H1 (cell line): Measurements from ENCODE around the gene NMD3. TPM values are rescaled to one million over a fixed set of nuclear protein-coding genes. Genes with fewer than 3 reads are reported as not detected.
A peak's percentile ranks its signal among the peaks of the same experiment; 100 is the strongest.

Experiments used
- CTCF ChIA-PET: fragments of 300-600 bp; sonication (Branson Sonifier 250); formaldehyde crosslinking; loops from one replicate; lab custom pipeline; 2021; ENCODE audit not compliant: partially characterized antibody; lab: Charles Lee
- POLR2A ChIA-PET: fragments of 300-600 bp; sonication (Branson Sonifier 250); formaldehyde crosslinking; loops from one replicate; lab custom pipeline; 2021; ENCODE audit warnings: inconsistent platforms; ENCODE audit not compliant: partially characterized antibody; lab: Charles Lee
- DNase-seq, 2 experiments: peaks; one replicate each; pipeline versions ENCODE4 v3.0.0 to v3.0.0-alpha.2; 2010 to 2022; ENCODE audit warnings: low spot score in 2 of 2, low read depth in 1 of 2, mixed read lengths in 1 of 2
- FAIRE-seq: peaks from 2 replicates; lab custom pipeline; 2011; peaks lifted over from hg19 to GRCh38; lab: Jason Lieb, UNC
- H2AFZ ChIP-seq: 2 replicates; pipeline ENCODE4 v1.8.1; 2012; ENCODE audit warnings: low read length, inconsistent platforms
- H2AK5ac ChIP-seq: 2 replicates; pipeline ENCODE4 v1.6.1; 2013; ENCODE audit warnings: low read depth, low read length
- H2BK120ac ChIP-seq: replicated peaks from 2 replicates; pipeline ENCODE3; 2013; ENCODE audit warnings: low read depth, low read length, inconsistent platforms
- H2BK12ac ChIP-seq: 2 replicates; pipeline ENCODE4 v1.6.1; 2013; ENCODE audit warnings: low read depth, low read length
- H2BK15ac ChIP-seq: 2 replicates; pipeline ENCODE4 v1.6.1; 2013; ENCODE audit warnings: low read length
- H2BK20ac ChIP-seq: 2 replicates; pipeline ENCODE4 v1.6.1; 2013; ENCODE audit warnings: low read length
- H2BK5ac ChIP-seq: 2 replicates; pipeline ENCODE4 v1.6.1; 2013; ENCODE audit warnings: low read depth, low read length
- H3K14ac ChIP-seq: 2 replicates; pipeline ENCODE4 v1.6.1; 2013; ENCODE audit warnings: inconsistent platforms; ENCODE audit not compliant: insufficient read length
- H3K18ac ChIP-seq: 2 replicates; pipeline ENCODE4 v1.6.1; 2013; ENCODE audit warnings: low read length; ENCODE audit errors: extremely low read depth
- H3K23ac ChIP-seq: 2 replicates; pipeline ENCODE4 v1.6.1; 2013; ENCODE audit warnings: inconsistent platforms; ENCODE audit not compliant: insufficient read length
- H3K23me2 ChIP-seq: 2 replicates; pipeline ENCODE4 v1.6.1; 2013; ENCODE audit warnings: low read depth, low read length
- H3K27ac ChIP-seq: 2 replicates; pipeline ENCODE4 v1.6.1; 2011; ENCODE audit warnings: low read depth, low read length, inconsistent platforms
- H3K27me3 ChIP-seq, 4 experiments: replicated peaks in 1 of 4; 1 replicate in 1 of 4; 2 replicates in 3 of 4; pipeline versions ENCODE4 v1.6.1 to v1.8.1; 2011 to 2013; ENCODE audit warnings: low read length in 3 of 4, mild to moderate bottlenecking in 3 of 4, inconsistent platforms in 2 of 4, mixed read lengths in 2 of 4, moderate library complexity in 1 of 4; ENCODE audit not compliant: control insufficient read depth in 3 of 4, insufficient read depth in 3 of 4; ENCODE audit errors: extremely low read depth in 1 of 4
- H3K36me3 ChIP-seq, 4 experiments: 2 replicates each; pipeline versions ENCODE4 v1.6.1 to v1.8.1; 2011 to 2013; ENCODE audit warnings: mild to moderate bottlenecking in 4 of 4, low read length in 3 of 4, moderate library complexity in 2 of 4, control low read depth in 1 of 4, inconsistent platforms in 1 of 4; ENCODE audit not compliant: insufficient read depth in 4 of 4, control insufficient read depth in 2 of 4
- H3K4ac ChIP-seq: replicated peaks from 2 replicates; pipeline ENCODE3; 2013; ENCODE audit warnings: low read length, low read depth, mixed read lengths, inconsistent platforms; ENCODE audit not compliant: insufficient read length
- H3K4me1 ChIP-seq, 4 experiments: replicated peaks in 1 of 4; 1 replicate in 1 of 4; 2 replicates in 3 of 4; pipeline versions ENCODE4 v1.6.1 to v1.8.1; 2011 to 2013; ENCODE audit warnings: low read length in 3 of 4, inconsistent platforms in 2 of 4, mixed read lengths in 1 of 4; ENCODE audit not compliant: insufficient read depth in 4 of 4, control insufficient read depth in 3 of 4
- H3K4me2 ChIP-seq, 2 experiments: 2 replicates each; pipeline versions ENCODE4 v1.6.1 to v1.8.1; 2011 to 2013; ENCODE audit warnings: low read depth in 2 of 2, low read length in 2 of 2, control low read depth in 1 of 2, inconsistent platforms in 1 of 2, mild to moderate bottlenecking in 1 of 2; ENCODE audit not compliant: insufficient read depth in 1 of 2
- H3K4me3 ChIP-seq, 4 experiments: fragments of 200-600, 300-600 bp in 1 of 4; sonication (generic), shearing (Covaris generic), sonication (Bioruptor Twin) in 1 of 4; 2 replicates each; pipeline versions ENCODE4 v1.5.1 to v1.8.1; 2011 to 2016; ENCODE audit warnings: low read length in 4 of 4, low read depth in 3 of 4, control low read depth in 2 of 4, inconsistent platforms in 2 of 4, mild to moderate bottlenecking in 2 of 4, mixed read lengths in 1 of 4, moderate library complexity in 1 of 4; ENCODE audit not compliant: insufficient read depth in 2 of 4; ENCODE audit errors: extremely low read depth in 1 of 4
- H3K56ac ChIP-seq: replicated peaks from 2 replicates; pipeline ENCODE3; 2013; ENCODE audit warnings: low read depth, mild to moderate bottlenecking, mixed read lengths, low read length, inconsistent platforms; ENCODE audit not compliant: insufficient read length
- H3K79me1 ChIP-seq: 2 replicates; pipeline ENCODE4 v1.6.1; 2013; ENCODE audit warnings: low read depth, low read length, control low read depth
- H3K79me2 ChIP-seq, 2 experiments: 2 replicates each; pipeline versions ENCODE4 v1.6.1 to v1.8.1; 2012 to 2013; ENCODE audit warnings: low read length in 2 of 2, mild to moderate bottlenecking in 2 of 2, inconsistent platforms in 1 of 2; ENCODE audit not compliant: insufficient read depth in 2 of 2, control insufficient read depth in 1 of 2
- H3K9ac ChIP-seq, 4 experiments: replicated peaks in 1 of 4; 1 replicate in 1 of 4; 2 replicates in 3 of 4; pipeline versions ENCODE4 v1.6.1 to v1.8.1; 2011 to 2013; ENCODE audit warnings: low read depth in 3 of 4, low read length in 3 of 4, control low read depth in 2 of 4, mild to moderate bottlenecking in 2 of 4, moderate library complexity in 2 of 4, inconsistent platforms in 1 of 4; ENCODE audit errors: extremely low read depth in 1 of 4
- H3K9me3 ChIP-seq, 2 experiments: 2 replicates each; pipeline versions ENCODE4 v1.6.1 to v1.8.1; 2012 to 2013; ENCODE audit warnings: mild to moderate bottlenecking in 2 of 2, moderate library complexity in 2 of 2, control low read depth in 1 of 2, inconsistent platforms in 1 of 2, low read depth in 1 of 2, low read length in 1 of 2, mixed read lengths in 1 of 2; ENCODE audit not compliant: insufficient read depth in 2 of 2
- H4K20me1 ChIP-seq, 2 experiments: replicated peaks in 1 of 2; 2 replicates each; pipeline versions ENCODE3 to v1.8.1; 2011 to 2013; ENCODE audit warnings: inconsistent platforms in 2 of 2, low read length in 2 of 2, mild to moderate bottlenecking in 1 of 2; ENCODE audit not compliant: insufficient read depth in 2 of 2, control insufficient read depth in 1 of 2
- H4K5ac ChIP-seq: 2 replicates; pipeline ENCODE4 v1.6.1; 2013; ENCODE audit warnings: low read length, low read depth, mixed read lengths, inconsistent platforms; ENCODE audit not compliant: insufficient read length
- H4K8ac ChIP-seq: 2 replicates; pipeline ENCODE4 v1.8.0; 2013; ENCODE audit warnings: mild to moderate bottlenecking, moderate library complexity, low read length, inconsistent platforms; ENCODE audit not compliant: insufficient read depth; ENCODE audit errors: extremely low read depth
- H4K91ac ChIP-seq: replicated peaks from 2 replicates; pipeline ENCODE3; 2013; ENCODE audit warnings: low read length, mixed read lengths, inconsistent platforms; ENCODE audit not compliant: insufficient read length
- NRF1 ChIP-seq: IDR thresholded peaks from 2 replicates; pipeline ENCODE4 v1.6.1; 2011; ENCODE audit warnings: mild to moderate bottlenecking, low read depth, low read length, improper control_type of control experiment
- POLR2AphosphoS5 ChIP-seq: IDR thresholded peaks from 2 replicates; pipeline ENCODE4 v1.6.1; 2011; ENCODE audit warnings: low read depth, low read length
- RAD21 ChIP-seq, 2 experiments: IDR thresholded peaks in 1 of 2; conservative IDR thresholded peaks in 1 of 2; 2 replicates each; pipeline ENCODE4 v1.6.1; 2011; ENCODE audit warnings: low read depth in 2 of 2, low read length in 2 of 2, improper control_type of control experiment in 1 of 2, inconsistent platforms in 1 of 2, mild to moderate bottlenecking in 1 of 2, moderate library complexity in 1 of 2
- WGBS, 2 experiments: shearing (Covaris generic) in 1 of 2; methylation state at CpG; one replicate each; pipeline versions ENCODE4 v1.1.6 to v1.1.7; 2013 to 2015; ENCODE audit warnings: low lambda C conversion rate in 2 of 2, mixed read lengths in 2 of 2, inconsistent platforms in 1 of 2, low coverage in 1 of 2, missing lambda C conversion rate in 1 of 2; ENCODE audit not compliant: insufficient replicate concordance in 2 of 2, insufficient coverage in 1 of 2, insufficient read length in 1 of 2; ENCODE audit errors: extremely low coverage in 1 of 2, missing lambda C conversion rate in 1 of 2; 5-methylcytosine and 5-hydroxymethylcytosine counted together
- polyA plus RNA-seq, 7 experiments: library from polyadenylated mRNA; depleted of rRNA in 3 of 7; stranded (reverse) in 5 of 7; unstranded in 2 of 7; fragments of >200 nt in 5 of 7; fragments of 200-250 nt in 2 of 7; gene quantifications; 1 replicate in 5 of 7; 2 replicates in 1 of 7; 4 replicates in 1 of 7; pipeline versions ENCODE4 v1.2.1 to v1.2.3, GENCODE V29; 2011 to 2013; ENCODE audit warnings: missing spikeins in 2 of 7, mixed read lengths in 2 of 7
- total RNA-seq: library from RNA; stranded (reverse); fragmentation: NEBNext Ultra II Directional; extraction: Animal tissue kit (Norgen Biotek cat#: 25700); gene quantifications from 2 replicates; pipeline ENCODE4 v1.2.1, GENCODE V29; 2021
- TF ChIP-seq, protein P1 (sequence below), 3 experiments: IDR thresholded peaks; 1 replicate in 2 of 3; 2 replicates in 1 of 3; pipeline versions ENCODE4 v1.5.1 to v1.6.1; 2011; ENCODE audit warnings: low read length in 3 of 3, mild to moderate bottlenecking in 3 of 3, inconsistent platforms in 2 of 3, low read depth in 1 of 3, moderate library complexity in 1 of 3; ENCODE audit not compliant: insufficient read depth in 1 of 3; ENCODE audit errors: control extremely low read depth in 1 of 3

NMD3 gene
- total and polyA plus RNA-seq, 2 of the 8 experiments (the other 6 are each of a cell fraction or from before 2014, with no cell fraction given) = 12.1 to 64.2 TPM

GRCh38 chr3:161208931-161209330 is 12.2 kb upstream of the NMD3 start:
- DNase-seq = no peak

More at GRCh38 chr3:161208931-161209330, 12.2 kb upstream of the NMD3 start:
- Histone ChIP-seq H2BK120ac (no peak overlapping the region), H3K9ac (no peak overlapping the region), H3K4me3 (no peak overlapping the region), H3K23ac (no peak overlapping the region), H2BK20ac (no peak overlapping the region), H4K20me1 (no peaks in the 10 kb centered on the region), H4K8ac (no peak overlapping the region), H3K23me2 (no peaks in the 10 kb centered on the region), H3K14ac (no peak overlapping the region), H2BK12ac (no peak overlapping the region), H2BK5ac (no peak overlapping the region), H3K27ac (no peak overlapping the region), H3K4me1 (peaks cover 0 to 3% (median 1%) of the 10 kb centered on the region in 4 experiments; a peak in 1 of 7 replicates), H4K5ac (no peak overlapping the region), H3K79me2 (no peaks in the 10 kb centered on the region), H3K4me2 (no peak overlapping the region), H3K9me3 (no peaks in the 10 kb centered on the region), H3K56ac (no peak overlapping the region), H3K18ac (no peak overlapping the region), H3K27me3 (no peaks in the 10 kb centered on the region), H2AFZ (peak overlapping the region; percentile 70), H3K4ac (no peak overlapping the region), H4K91ac (no peak overlapping the region), H2AK5ac (no peak overlapping the region), H3K79me1 (no peaks in the 10 kb centered on the region), H2BK15ac (no peak overlapping the region), H3K36me3 (no peaks in the 10 kb centered on the region)
- POLR2A ChIA-PET = interaction anchor here (0.5 to 1.8 kb wide), 2 partner anchors 8 to 479 kb away, joined by 3 read pairs; no protein-coding TSS in a partner anchor
- CTCF ChIA-PET = interaction anchor here (0.9 to 1.2 kb wide), 2 partner anchors 56 to 288 kb away, joined by 3 read pairs; no protein-coding TSS in a partner anchor
- no peak for FAIRE-seq
- 89% methylated on average over 4 of the region's 4 CpGs; no CpG with 5 or more reads in 1 of the 2 experiments for WGBS, 2 experiments
- TF ChIP-seq, protein P1, sequence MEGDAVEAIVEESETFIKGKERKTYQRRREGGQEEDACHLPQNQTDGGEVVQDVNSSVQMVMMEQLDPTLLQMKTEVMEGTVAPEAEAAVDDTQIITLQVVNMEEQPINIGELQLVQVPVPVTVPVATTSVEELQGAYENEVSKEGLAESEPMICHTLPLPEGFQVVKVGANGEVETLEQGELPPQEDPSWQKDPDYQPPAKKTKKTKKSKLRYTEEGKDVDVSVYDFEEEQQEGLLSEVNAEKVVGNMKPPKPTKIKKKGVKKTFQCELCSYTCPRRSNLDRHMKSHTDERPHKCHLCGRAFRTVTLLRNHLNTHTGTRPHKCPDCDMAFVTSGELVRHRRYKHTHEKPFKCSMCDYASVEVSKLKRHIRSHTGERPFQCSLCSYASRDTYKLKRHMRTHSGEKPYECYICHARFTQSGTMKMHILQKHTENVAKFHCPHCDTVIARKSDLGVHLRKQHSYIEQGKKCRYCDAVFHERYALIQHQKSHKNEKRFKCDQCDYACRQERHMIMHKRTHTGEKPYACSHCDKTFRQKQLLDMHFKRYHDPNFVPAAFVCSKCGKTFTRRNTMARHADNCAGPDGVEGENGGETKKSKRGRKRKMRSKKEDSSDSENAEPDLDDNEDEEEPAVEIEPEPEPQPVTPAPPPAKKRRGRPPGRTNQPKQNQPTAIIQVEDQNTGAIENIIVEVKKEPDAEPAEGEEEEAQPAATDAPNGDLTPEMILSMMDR (IDR thresholded peaks at IDR 0.05; ENCODE audit: control extremely low read depth in 1 of 3, insufficient read depth in 1 of 3, low read depth in 1 of 3, low read length in 3 of 3) = peak in 1 of 3 experiments; percentile 22; a peak in 1 of 4 replicates
- TF ChIP-seq POLR2AphosphoS5 (no peak), NRF1 (no peak), RAD21 (IDR thresholded peaks at IDR 0.05 in 1 of 2, conservative IDR thresholded peaks at IDR 0.05 in 1 of 2; ENCODE audit: low read depth in 2 of 2, low read length in 2 of 2) (peak; percentile 11 to 38; a peak in 2 of 4 replicates)
